ENCODE results near the gene PPP2R2B.

DNA sequence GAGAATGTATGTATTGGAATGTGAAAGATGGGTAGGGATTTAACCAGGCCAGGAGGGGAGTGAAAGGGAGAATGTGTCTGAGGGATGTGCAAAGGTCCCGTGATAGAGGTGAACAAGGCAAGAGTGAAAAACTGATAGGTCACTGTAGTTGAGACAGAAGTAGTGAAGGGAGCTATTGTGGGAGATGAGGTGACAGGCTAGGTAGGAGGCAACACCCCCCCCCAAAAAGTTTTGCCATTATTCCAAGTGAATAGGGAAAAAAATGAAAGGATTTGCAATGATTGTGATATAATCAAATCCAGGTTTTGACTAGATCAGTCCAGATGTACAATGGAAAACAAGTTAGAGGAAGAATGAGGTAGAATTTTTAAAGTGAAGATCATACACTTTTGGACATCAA, 226.0 kb downstream of the PPP2R2B start:
- TF ChIP-seq EZH2 (IDR thresholded peaks at IDR 0.05; ENCODE audit: borderline replicate concordance, low read depth, low read length, severe bottlenecking) (no peak), CTCF (IDR thresholded peaks at IDR 0.05; ENCODE audit: extremely low read depth in 1 of 2, insufficient read depth in 1 of 2, low read depth in 1 of 2, low read length in 2 of 2) (no peak)
